Smooth muscle cell of the brain vasculature (primary cell): ENCODE measurements around the gene MROH9.
A peak's percentile ranks its signal among the peaks of the same experiment; 100 is the strongest.

Experiments used
- DNase-seq: peaks from one replicate; pipeline ENCODE4 v3.0.0-alpha.2; 2012; ENCODE audit warnings: low read depth, low spot score

Gene MROH9

DNA sequence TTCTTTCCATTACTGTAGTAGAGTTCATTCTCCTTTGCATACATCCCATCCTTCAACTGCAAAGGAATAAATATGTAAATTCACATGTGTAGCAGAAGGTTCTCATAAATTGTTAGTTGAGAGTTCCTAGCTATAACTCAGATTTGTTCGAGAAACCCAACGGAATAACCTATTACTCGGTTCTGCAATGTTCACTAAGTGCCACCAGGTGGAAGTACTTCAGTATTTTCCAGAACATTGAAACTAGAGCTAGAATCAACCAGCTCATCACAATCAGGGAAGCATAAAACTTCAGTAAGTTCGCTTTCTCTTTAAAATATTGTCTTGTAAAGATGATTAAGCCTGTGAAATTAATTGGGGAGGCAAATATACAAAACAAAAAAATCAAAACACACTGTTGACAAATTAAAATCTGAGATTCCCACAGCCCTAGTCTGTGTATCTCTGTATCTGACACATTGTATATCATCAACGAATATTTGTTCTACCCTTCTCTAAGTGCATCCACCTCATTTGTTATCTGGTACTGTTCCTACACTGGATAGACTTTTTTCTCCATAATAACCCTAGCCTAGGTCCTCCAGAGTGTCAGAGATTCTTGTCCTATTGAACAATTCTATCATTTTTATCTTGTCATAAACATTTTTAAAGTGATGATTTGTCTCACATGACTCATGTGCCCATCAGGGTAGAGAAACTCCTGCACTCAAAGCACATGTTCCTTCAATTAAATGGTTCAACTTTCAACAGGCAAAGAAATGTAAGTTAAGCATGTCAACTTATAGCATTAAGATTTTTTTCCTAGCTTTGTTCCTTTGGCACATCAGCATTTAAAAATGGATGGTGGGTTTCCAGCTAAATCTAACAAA, 31.9 kb downstream of the MROH9 start:
- peak; percentile 28 for DNase-seq

DNA sequence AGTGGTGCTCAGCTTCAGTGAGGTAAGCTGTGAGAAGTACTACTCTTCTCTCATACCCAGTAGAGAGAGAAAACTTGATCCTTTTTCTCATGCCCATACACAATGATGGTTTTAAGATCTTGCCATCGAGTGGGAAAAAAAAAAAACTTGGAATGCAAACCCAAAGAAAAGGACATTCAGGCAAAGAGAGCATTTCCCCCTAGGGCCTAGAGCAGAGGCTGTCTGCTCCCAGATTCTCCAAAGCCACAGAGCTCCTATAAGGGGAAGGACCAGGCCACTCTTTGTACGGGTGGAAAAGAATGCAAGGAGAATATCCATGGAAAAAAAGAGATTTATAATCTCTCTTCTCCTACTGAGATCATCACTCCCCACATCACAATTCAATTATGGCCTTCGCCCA, 34.9 kb downstream of the MROH9 start:
- no peak for DNase-seq

DNA sequence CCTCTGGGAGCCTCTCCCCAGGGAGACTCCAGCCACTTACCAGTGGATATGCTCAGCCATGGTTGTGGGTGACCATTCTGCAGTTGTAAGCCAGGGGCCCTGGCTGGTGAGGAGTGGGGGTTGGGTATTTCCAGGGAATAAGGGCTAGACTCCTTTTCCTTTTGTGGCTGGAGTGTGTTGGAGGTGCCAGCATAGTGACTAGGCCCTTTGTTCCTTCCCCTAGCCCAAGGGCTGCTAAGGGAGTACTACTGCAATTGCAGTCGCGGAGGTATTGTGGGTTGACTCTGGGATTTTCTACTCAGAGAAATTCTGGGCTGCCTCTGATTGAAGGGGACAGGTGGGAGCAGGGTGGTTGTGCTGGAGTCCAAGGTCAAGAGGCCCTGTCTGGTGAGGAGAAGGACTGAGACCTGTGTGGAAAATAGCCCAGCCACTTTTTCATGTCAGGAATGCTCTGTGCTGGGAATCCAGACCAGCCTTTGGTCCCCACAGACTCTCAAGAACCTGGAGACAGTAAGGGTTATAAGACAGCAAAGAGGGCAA, 43.1 kb downstream of the MROH9 start:
- DNase-seq = no peak

DNA sequence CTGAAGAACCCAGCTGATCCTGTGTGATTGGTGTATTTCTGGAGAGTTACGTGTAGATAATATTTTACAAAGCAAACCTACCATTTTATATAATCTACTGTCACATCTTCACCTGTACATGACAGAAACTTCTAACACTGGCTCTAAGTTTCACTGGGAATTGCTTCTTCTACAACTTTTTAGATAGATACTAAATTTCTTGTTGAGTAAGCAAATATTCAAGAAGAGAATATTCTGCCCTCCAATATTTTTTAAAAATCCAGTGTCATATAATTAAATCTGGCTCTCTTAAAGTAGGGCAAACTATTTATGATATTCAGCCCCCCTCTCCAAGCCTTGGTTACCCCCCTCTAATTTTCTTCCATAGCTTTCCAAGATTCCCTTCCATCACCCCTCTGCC, 50.1 kb downstream of the MROH9 start:
- DNase-seq = no peak

DNA sequence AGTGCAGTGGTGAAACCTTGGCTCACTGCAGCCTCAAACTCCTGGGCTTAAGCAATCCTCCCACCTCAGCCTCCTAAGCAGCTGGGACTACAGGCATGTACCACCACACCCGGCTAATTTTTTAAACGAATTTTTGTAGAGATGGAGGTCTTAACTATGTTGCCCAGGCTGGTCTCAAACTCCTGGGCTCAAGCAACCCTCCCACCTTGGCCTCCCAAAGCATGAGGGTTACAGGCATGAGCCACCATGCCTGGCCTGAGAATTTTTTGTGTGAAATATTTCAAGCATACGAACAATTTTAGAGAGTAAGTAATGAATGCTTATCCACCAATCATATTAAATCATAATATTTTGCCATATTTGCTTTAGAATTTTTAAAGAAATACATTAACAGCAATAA, 51.6 kb downstream of the MROH9 start:
- no peak for DNase-seq

DNA sequence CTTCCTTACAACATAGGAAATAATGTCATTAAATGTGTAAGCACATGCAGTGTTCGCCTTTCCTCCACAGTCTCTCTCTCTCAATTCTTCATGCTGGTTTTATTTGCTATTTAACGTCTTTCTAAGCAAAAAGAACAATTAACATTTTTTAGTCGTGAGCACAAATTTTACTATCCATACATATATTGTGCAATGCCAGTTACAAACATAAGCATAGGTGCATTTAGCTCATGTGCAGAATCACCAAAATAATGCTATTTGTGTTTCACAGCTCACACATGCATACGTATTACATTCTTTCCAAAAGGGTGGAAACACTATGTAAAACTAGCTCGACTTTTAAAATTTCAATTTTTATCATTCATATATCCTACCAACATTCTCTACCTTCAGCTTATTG, 52.1 kb downstream of the MROH9 start:
- no peak for DNase-seq

DNA sequence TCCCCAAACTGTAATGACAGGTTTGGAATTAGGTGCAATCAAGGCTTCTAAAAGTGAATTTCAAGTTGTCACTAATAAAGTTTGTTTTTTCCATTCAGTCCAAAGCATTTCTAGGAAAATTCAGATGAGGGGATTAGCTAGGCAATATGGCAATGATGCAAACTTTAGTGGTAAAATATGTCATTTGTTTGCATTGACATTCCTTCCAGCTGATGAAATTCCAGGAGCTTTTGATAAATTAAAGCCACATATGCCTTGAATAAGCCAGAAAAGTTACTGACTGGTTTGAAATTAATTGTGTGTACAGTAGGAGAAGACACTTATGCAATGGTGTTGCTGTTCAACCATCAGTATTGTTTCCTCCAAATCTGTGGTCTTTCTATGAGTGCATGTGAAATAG, 57.8 kb downstream of the MROH9 start:
- no peak for DNase-seq

DNA sequence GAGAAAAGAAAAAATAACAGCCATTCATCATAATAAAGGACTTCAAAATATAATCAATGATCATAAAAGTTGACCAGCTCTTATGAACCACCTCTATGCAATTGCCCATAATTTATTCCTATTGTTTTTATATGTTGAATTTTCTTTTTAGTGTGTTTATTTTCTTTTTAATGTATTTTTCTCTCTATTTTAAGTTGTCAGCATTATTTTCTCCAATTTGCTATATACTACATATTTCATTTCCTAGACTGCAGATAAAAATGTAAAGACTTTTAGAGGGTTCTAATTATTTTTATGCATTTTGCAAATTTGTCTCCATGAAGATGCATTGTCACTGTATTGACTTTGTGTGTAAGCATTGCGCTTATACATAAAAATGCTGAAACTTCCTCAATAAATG, 58.4 kb downstream of the MROH9 start:
- no peak for DNase-seq

DNA sequence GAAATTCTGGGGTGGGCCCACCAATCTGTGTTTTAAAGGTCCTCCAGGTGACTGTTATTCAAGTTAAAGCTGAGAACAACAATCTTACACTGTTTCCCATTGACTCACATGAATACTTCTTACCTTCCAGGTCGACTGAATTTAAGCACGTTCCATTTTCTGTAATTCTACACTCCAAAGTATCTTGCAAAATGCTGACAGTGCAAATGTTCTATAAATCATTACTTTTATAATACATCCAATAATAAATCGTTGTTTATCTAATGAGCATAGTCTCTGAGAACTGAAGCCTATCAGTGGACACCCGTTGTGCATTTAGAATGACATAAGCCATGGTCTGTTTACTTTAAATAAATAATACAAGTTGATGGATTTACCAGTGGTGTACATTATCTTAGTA, 79.5 kb downstream of the MROH9 start:
- DNase-seq = no peak

DNA sequence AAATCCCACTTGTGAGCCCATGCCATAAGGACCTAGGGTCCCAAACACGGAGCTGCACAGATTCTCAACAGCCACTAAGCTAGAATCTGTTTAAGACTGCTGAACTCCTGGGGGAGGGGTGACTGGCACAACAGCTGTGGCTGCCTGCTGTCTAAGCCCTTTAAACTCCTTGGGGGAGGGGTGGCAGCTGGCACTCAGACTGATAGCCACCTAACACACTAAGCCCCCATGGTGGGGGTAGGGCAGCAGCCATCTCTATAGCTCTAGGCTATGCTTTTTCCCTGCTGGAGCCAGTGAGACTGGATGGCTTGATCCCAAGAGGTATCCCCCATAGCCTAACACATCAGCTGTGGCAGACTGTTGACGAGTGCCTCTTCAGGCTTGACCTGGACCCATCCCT, 82.1 kb downstream of the MROH9 start:
- DNase-seq = no peak

DNA sequence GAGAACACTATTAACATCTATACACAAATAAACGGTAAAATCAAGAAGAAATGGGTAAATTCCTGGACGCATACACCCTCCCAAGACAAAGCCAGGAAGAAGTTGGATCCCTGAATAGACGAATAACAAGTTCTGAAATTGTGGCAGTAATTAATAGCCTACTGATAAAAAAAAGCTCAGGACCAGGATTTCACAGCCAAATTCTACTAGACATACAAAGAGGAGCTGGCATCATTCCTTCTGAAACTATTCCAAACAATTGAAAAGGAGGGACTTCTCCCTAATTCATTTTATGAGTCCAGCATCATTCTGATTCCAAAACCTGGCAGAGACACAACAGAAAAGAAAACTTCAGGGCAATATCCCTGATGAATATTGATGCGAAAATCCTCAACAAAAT, 84.6 kb downstream of the MROH9 start:
- no peak for DNase-seq

DNA sequence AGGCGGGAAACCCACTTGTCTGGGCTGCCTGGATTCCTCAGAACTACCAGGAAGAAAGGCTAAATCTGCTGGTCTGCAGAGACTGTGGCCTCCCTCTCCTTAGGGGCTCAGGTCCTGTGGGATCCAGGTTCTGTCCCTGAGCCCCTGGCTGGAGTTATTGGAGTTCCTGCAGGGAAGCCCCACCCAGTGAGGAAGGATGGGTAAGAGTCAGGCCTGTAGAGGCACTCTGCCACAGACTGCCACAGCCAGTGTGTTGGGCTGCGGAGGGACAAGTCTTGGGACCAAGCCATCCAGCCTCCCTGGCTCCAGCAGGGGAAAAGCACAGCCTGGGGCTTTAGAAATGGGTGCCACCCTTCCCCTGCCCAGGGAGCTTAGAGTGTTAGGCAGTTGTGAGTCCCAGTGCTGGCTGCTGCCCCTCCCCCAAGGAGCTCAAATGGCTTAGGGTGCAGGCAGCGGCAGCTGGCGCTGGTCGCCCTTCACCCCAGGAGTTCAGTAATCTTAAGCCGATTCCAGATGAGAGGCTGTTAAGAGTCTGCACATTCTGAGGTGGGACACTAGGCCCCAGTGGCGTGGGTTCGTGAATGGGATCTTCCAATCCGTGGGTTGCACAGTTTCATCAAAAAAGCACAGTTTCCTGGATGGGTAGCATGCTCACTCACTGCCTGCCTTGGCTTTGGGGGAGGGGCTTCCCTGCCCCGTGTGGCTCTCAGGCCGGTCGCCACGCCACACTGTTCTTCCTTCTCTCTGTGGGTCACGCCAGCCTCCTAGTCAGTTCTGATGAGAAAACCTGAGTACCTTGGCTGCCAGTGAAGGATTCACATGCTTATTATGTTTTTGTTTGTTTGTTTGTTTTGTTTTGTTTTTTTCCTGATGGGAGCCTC, 97.7 kb downstream of the MROH9 start:
- DNase-seq = no peak

DNA sequence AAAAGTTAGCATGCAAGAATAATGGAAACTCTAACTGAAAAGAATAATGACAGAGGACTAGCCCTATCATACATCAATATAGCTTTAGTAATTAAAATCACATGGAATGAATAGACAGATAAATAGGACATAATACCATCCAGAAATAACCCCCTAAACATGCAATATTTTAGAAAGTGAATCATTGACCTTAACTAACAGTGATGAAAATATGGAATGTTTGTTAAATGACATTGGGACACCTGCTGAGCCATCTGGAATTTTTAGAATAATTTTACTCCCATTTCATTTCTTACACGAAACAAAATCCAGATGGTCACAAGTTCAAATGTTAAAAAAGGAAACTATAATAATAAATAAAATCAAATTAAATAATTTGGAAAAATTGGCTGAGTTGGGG, 102.3 kb downstream of the MROH9 start:
- no peak for DNase-seq

DNA sequence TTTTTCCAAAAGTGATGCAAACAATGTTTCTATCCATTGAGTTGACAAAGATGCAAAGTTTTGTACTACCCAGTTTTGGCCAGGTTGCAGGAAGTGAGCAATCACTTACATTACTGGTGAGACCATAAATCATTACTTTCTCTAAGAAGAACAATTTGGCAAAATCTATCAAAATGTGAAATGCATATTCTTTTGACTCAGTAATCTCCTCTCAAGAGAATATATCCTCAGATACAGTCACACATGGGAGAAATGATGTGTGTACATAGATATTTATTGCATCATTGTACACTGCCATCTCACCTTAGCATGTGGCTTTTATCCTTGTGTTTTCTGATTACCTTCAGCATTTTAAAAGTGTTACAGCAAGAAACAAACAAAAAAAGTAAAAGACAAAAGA, 103.0 kb downstream of the MROH9 start:
- DNase-seq = no peak

DNA sequence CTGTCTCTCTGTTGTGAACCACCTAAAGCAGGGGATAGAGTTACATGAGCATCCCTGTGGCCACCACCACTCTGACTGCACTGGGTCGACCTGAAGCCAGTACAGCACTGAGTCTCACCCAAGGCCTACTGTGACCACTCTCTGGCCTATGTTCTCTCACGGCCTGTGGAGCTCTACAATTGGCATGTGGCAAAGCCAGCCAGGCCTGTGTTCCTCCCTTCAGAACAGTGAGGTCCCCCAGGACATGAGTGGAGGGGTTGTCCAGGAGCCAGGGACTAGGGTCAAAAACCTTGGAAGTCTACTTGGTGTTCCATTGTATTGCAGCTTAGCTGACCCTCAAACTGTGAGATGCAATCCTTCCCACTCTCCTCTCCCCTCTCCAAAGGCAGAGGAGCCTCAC, 112.7 kb downstream of the MROH9 start:
- DNase-seq = no peak

DNA sequence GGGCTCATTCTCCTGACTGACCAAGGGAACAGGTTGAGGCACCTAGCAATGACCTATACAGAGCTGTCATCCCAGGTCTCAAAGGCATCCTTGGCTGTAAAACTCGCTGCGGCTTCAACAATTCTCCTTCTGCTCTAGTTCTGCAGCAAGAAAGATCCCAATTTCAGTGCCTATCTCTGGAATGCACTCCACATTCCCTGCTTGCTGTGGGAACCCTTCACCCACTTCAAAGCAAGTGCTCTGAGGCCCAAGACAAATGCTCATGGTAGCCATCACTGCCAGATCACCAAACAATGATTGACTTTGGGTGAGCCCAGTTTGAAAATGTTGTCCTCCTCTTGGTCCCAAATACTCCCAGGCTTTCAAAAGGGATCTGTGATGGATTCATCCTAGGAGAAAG, 117.6 kb downstream of the MROH9 start:
- no peak for DNase-seq

DNA sequence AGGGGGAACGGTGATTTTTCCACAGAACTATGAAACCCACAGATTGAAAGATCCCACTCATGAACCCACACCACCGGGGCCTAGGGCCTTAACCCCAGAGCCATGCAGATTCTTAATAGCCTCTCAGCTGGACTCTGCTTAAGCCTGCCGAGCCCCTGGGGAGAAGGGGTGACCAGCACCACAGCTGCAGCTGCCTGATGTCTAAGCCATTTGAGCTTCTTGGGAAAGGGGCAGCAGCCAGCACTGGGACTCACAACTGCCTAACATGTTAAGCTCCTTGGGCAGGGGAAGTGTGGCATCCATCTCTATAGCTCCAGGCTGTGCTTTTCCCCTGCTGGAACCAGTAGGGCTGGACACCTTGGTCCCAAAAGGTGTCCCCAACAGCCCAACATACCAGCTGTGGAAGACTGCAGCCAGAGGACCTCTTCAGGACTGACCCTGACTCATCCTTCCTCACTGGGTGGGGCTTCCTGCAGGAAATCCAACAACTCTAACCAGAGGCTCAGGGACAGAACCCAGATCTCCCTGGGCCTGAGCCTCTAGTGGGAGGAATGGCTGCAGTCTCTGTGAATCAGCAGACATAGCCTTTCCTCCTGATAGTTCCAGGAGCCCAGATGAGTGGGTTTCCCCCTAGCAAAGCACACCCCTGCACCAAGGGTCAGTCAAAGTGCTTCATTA, 120.8 kb downstream of the MROH9 start:
- DNase-seq = no peak

DNA sequence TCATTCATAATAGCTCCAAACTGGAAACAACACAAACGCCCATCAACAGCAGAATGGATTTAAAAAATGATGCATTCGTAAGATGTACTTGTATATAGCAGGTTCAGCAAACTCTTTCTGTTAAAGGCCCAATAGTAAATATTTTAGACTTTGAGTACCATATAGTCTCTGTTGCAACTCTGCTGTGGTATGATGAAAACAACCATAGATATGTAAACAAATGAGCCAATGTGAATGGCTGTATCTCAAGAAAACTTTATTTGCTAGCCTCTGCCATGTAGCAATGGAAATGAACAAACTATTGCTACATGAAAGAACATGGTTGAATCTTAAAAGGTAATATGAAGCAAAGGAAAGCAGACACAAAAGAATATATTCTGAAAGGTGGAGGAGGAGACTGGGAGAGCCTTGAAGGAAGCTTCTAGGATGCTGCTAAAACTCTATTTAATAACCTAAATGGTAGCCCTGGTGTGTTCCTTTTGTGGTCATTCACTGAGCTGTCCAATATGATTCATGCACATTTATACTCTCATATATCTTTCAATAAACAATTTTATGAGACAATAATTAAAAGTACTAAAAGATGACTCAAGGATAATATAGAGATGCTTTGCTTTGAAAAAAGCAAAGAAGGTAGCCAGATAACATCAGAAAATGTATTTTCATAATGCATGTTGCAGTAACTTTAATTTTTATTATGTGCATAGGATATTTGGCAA, 126.2 kb downstream of the MROH9 start:
- no peak for DNase-seq

DNA sequence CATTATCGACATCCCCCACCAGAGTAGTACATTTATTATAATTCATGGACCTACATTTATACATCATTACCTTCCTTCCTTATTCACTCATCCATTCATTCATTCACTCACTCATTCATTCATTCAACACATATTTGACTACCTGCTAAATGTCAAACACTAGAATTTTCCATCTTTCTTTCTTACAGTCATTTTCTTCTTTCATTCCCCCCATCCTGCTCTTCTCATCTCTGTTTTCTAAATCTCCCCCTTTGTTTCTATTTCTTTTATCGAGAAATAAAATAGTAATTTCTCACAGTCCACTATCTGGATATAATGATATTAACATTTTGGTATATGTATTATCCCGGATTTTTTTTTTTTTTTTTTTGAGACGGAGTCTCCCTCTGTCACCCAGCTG, 127.6 kb downstream of the MROH9 start:
- DNase-seq = no peak

DNA sequence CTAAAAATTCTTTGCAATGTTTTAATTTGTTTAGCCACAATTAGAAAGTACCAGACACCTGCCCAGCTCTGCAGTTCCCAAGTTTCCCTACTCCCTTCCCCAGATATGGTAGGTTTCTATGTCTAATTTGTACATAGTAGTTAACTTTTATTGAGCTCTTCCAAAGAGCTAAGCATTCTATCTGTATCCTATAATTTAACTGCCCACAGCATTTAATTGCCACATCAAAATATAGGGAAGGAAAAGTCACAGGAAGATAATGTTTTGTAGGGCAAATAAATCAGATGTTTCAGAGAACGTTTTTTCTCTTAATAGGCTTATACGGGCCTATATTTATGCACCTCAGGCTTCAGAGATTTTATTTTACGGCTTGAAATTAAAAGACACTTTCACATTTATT, 139.7 kb downstream of the MROH9 start:
- no peak for DNase-seq

DNA sequence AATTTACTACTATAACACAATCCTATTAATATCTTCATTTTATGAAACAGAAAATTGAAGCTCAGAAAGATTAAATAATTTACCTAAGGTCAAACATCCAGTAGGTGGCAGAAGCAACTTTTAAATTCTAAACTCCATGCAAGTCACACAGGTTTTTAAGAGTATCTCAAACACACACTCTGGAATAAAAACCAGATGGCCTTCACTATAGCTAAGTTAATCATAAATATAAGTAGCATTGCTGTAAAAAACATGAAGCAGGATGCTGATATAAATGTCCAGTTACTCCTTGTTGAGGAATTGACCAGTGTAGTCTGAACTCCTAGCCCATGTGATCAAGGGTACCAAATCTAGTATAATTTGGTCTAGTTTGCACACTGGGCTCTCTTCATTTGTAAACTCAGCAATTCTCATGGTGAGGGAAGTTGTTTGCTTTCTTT, 146.0 kb downstream of the MROH9 start:
- peak; percentile 41 for DNase-seq
